GM19372 (cell line): ENCODE data around the gene STOX1.
"Not testable (repeated sequence)": the region's sequence is repeated elsewhere in the genome, so short reads cannot be mapped to it uniquely, and the experiment has no call there.

Experiments
- ATAC-seq: cut with Tn5 transposase; IDR thresholded peaks from one replicate; pipeline ENCODE4 v1.9.1; 2021; ENCODE audit warnings: mild to moderate bottlenecking, low read depth, moderate library complexity; ENCODE audit not compliant: unreplicated experiment

The STOX1 gene

DNA sequence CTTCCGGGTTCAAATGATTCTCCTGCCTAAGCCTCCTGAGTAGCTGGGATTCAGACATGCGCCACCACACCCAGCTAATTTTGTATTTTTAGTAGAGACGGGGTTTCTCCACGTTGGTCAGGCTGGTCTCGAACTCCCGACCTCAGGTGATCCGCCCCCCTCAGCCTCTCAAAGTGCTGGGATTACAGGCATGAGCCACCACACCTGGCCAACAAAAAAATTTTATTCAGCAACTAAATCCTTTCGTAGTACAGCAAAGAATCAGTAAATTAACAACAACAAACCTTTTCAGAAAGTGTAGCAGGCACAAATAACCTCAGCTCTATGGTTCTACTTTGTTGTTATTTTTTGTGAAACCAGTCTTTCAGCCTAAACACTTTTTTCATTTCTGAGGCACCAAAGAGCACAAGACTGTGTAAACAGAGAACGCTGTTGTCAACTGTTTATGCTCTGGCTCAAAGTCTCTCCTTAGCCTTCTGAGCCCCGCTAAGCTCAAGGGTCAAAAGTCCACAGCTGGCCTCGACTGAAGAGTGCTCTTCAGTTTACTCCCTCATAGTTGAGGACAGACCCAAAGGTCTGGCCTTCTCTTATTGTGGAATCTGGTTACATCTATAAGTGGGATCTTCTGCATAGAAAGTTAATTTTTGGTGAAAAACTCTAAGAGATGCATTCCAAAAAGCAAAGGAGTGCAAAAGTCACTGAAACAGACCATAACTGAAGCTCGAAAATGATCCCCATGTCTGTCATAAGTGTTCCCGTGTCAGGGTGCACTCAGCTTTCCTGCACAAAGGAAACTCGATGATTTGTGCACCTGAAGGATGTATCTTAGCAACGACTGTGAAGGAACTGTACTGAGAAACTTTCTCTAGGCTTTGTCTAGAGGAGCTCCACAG, 49.2 kb downstream of the STOX1 start:
- no peak for ATAC-seq

DNA sequence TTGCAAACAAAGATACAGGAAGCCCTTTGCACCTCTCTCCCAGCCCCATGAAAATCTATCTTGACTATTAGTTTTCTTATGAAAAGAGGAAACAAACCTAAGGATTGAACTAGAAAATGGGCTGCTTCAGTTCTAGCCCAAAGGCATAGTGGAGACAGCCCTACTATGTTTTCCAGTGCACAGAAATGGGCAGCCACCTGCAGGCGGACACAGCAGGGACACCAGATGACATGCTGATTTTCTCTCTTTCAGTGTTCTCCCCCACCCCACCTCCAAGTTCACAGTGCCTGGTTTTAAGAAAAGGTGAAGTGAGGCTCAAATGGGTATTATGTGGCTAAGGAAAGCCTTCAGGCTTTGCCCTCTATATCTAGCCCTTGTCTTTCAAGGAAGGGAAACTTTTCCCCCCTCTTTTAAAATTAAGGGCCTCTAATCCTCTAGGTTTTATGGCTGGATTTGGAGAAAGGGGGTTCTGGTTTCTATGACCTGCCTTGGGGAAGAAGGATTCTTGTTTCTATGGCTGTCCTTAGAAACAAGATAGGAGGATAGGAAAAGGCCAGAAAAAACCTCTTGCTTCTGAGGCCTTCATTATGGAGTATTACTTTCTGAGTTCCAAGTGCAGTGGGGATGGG, 50.3 kb downstream of the STOX1 start:
- ATAC-seq, result no peak

DNA sequence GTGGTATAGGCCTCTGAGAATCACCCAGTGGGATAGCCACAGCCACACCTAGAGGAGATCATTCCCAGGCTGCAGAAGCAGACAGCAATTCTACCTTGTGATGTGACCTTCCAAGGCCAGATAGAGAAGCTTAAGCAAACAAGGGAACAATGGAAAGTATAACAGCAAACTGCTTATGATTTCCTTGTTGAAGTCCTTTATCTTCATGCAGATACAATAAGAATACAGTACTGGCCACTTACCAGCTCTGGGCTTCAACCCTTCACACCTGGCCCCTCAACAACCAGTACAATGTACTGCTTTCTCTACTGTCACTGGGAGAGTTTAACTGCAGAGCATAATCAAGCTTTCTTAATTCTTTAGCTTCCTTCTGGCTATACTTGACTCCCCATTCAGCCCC, 51.2 kb downstream of the STOX1 start:
- no peak for ATAC-seq

DNA sequence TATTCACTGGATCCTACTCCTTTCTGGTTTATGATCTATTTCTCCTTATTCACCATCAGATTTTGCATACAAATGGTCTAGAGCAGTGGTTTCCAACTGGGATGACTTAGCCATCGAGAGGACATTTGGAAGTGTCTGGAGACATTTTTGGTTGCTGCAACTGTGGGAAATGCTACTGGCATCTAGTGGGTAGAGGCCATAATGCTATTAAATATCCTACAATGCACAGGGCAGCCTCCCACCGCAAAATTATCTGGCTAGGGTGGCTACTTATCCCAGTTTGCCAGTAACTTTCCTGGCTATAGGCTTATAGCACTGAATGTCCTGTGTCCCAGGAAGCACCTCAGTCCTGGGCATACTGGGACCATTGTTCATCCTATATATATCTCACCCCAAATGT, 52.3 kb downstream of the STOX1 start:
- ATAC-seq, result no peak

DNA sequence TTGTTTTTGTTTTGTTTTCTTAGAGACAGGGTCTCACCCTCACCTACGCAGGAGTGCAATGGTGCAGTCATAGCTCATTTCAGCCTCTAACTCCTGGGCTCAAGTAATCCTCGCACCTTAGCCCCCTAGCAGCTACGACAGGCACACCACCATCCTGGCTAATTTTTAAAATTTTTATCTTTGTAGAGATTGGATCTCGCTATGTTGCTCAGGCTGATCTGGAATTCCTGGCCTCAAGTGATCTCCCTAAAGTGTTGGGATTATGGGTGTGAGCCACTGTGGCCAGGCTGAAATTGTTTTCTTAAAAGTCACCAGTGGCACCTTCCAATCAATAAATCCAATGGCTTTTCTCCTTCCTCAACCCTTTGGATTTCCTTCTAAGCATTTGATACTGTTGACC, 52.9 kb downstream of the STOX1 start:
- ATAC-seq, result no peak

DNA sequence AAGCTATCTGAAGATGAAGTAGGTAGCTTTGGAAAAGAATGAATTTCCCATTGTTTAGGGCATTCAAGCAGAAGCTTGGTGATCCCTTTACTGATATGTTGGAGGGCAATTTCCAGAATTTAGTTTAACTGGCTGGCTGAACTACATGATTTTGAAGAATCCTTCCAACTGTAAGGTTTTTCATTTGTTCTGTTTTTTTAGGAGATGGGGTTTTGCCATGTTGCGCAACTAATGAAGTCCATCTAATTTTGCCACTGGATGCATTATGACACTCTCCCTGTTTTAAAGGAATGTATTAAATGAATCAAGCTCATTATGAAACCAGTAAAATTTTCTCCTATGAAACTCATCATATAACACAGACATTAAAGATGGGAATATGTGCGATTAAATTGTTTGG, 67.7 kb downstream of the STOX1 start:
- ATAC-seq, result no peak

DNA sequence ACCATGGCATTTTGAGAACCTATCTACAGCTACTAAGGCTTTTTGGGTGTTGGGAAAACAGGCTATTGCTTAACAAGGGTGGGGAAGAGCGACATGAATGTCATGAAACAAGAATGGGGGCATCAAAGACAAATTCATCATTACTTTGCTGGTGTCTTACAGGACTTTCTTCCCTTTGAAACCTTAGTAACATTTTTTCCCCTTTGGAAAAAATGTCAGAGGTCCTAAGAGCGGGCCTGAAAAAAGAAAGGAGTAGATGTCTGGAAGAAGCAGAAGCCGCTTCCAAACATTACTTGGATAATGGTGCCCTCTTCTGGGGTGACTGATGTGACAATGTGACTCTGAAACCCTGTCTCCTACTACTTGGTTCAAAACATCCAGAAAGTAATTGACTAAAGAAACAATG, 70.0 kb downstream of the STOX1 start:
- ATAC-seq, result no peak

DNA sequence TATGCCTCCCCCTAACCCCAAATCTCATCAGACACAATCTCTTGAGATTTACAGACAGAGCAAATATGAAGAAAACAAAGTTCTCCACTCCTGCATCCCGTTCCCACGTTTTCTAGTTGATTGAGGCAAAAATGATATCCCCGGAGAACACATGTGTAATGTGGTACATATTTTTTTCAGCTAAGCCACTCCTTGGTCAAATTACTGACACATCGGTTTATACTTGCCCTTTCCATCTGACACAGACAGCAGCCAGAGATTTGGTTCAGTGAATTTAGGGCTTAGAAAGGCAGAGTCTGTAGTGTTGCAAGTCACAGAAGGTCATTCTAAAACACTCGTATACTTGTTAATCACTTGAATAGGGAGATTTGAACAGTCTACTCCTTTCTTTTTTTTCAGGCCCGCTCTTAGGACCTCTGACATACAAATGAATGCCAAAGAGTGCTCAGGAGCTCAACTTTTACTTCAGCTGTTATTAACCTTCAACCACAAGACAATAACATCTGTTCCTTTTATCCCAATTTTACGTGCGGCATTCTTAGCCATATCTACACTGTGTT, 71.9 kb downstream of the STOX1 start:
- no peak for ATAC-seq

DNA sequence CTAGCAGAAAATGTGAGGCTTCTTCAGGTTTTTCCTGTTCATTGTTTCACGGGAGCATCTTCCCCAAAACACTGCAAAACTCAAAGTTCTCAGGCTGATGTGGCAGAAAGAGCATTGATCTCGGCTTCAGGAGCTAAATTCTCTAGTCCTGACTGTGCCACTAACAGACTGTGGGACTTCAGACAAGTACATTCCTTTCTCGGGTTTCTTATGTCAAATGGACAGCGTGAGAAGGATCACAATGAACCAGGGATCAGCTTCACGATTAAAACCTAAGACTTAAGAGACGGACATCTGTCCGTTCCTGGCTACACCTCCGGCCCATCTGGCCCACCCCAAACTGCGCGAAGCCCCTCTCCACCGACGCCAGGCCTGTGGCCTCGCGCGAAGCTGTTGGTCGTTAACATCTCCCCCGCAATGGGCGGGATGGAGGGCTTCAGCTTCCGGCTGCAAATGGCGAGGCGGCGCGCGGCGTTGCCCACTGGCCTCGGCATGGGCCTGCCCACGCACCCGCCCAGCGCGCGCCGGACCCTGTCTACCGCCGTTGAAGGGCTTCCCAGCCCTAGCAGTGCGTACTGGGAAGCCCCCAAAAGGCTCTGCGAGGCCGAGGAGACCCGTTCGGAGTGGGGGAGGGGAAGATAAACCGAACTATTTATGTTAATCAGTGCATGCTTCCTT, 73.2 kb downstream of the STOX1 start:
- ATAC-seq, result peak; percentile 43

DNA sequence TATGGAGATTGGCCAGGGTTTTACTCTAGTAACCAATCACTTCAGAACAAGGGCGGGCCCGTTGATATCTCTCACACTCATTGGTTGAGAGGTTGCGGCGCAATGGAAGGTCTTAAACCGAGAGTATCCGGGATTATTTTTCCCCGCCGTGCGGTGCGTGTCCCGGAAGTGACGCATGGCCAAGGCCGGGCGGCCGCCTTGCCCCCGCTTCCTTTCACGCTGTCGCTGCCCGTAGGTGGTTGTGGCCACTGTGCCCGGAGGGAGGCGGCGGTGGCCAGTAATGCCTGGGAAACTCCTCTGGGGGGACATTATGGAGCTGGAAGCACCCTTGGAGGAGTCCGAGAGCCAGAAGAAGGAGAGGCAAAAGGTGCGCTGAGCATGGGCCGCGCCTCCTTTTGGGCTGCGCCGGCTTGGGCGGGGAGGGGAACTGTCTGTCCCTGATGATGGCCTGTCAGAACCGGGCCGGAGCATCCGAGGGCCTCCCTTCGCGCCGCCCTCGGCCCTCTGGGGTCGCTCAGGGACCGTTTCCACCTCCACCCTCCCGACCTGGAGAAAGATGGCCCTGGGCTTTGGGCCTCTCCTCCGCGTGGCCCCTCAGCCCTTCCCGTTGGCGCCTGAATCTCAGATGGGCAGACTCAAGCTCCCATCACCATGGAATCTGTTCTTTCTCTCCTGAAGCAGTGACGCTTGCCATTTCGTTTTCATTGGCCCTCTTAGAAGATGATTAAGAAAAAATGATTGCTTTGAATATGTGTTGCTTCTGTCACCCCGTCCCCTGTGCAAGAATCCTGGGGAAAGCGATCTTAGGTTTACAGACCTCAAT, 74.0 kb downstream of the STOX1 start, which contains the start of gene DDX50:
Gene DDX50, plus strand, starts transcription at position 211 of the 823 bp plus-strand sequence. Its CDS starts 70 bp downstream, at position 281.
- ATAC-seq, result peak; percentile 97

DNA sequence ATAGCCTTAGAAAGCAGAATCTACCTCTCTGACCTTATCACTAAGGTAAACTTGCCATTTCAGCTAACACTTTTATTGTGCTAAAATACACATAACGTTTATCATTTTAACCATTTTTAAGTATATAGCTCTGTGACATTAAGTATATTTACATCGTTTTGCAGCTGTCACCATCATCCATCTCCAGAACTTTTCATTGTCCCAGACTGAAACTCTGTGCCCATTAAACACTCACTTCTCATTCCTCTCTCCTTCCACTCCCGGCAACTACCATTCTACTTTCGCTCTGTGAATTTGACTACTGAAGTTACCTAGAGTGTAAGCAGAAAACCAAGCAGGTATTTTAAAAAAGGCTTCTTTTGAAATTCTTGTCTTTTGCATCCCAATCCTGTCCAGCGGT, 75.1 kb downstream of the STOX1 start:
- ATAC-seq, result no peak

DNA sequence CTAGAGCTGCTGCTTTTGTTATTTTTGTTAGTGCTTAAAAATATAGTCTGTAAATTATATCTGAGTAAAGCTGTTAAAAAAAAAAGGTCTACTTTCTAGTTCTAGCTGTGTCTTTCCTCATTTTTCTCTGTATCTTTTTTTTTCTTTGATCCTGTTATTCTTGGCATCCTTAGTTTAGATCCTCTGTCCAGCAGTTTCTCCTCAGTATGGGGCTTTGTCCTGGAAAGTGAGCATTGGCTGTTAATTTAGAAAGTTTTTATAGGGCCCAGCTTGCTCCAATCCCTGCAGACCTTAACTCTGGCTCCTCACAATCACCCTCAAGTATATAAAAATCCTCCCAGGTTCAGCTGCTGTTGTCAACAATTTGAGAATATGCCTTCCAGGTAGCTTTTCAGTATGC, 97.3 kb downstream of the STOX1 start:
- ATAC-seq, result no peak

DNA sequence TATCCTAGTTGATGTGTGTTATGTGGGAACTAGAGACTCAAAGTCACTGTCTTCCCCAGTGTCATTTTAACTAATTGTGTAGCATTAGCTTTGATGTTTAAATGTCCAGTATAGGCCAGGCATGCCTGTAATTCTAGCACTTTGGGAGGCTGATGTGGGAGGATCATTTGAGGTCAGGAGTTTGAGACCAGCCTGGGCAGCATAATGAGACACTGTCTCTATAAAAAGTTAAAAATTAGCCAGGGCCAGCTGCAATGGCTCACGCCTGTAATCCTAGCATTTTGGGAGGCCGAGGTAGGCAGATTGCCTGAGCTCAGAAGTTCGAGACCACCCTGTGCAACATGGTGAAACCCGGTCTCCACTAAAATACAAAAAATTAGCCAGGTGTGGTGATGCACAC, 98.2 kb downstream of the STOX1 start:
- ATAC-seq, result no peak

DNA sequence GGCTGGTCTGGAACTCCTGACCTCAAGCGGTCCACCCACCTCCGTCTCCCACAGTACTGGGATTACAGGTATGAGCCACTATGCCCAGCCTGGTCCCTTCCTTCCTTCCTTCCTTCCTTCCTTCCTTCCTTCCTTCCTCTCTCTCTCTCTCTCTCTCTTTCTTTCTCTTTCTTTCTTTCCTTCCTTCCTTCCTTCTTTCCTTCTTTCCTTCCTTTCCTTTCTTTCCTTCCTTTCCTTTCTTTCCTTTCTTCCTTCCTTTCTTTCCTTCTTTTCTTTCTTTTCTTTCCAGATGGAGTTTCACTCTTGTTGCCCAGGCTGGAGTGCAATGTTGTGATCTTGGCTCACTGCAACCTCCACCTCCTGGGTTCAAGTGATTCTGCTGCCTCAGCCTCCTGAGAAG, 101.8 kb downstream of the STOX1 start:
- not testable (repeated sequence) for ATAC-seq

DNA sequence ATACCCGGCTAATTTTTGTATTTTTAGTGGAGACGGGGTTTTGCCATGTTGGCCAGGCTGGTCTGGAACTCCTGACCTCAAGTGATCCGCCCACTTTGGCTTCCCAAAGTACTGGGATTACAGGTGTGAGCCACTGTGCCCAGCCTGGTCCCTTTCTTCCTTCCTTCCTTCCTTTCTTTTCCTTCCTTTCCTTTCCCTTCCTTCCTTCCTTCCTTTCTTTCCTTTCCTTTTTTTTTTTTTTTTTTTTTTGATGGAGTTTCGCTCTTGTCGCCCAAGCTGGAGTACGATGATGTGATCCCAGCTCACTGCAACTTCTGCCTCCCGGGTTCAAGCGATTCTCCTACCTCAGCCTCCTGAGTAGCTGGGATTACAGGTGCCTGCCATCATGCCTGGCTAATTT, 102.6 kb downstream of the STOX1 start:
- ATAC-seq, result not testable (repeated sequence)

DNA sequence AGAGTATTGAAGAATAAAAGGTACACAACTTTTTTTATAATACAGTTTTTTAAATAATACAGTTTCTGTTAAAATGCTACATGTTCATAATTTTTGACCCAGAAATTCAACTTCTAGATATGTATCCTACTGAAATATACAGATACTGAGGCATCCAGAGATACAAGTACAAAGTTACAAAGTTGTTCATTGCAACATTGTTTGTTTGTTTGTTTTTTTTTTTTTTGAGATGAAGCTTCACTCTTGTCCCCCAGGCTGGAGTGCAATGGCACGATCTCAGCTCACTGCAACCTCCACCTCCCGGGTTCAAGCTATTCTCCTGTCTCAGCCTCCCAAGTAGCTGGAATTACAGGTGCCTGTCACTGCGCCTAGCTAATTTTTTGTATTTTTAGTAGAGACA, 105.5 kb downstream of the STOX1 start:
- not testable (repeated sequence) for ATAC-seq

DNA sequence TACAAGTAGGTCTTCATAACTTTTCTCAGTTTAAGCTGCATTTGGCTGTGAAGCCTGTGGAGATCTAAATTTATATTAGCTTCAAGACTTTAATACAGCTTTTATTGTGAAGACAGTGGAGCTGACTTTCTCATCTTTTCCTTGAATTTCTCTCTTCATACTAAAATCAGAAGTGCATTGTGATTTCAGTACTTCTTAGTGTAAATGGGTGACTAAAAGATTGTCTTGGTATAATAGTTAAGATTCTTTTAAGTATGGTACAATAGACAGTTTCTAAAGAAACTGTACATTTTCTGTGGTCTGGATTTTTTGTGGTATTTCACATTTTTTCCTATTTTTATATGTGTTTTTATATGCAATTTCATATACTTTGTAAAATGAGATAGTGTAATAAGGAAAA, 107.7 kb downstream of the STOX1 start:
- no peak for ATAC-seq

DNA sequence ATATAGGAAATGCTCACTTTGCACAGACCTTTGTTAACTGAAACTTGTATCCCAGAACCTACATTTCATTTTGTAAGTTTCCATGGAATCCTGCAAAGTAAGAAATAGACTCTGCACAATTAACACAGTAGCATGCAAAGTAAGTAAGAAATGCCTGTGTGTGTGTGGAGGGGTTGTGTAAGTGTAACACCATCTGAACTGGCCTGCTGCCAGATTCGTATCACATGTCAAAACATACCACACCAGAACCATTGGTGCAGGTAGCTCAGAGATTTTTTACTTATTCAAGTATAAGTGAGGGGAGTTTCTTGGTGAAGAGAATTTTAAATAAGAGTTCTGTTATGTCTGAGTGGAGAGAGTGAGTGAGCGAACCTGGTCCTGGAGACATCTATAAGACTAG, 110.8 kb downstream of the STOX1 start:
- ATAC-seq, result no peak

DNA sequence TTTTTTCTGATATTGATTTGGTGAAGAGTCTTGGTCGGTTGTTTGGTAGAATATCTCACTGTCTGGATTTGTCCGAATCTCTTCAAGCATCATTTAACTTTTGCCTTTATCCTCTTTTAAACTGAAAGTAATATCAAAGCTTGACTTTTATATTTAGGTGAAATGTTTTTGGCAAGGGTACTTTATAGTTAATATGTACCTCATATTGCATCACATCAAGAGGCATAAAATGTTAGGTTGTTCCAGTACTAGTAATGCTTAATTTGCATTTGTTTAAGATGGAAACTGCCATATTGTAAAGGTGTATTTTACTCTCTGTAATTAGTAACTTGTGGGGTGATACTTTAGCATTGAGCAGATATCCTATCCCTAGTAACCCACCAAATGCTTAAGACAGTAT, 111.6 kb downstream of the STOX1 start:
- ATAC-seq, result no peak

DNA sequence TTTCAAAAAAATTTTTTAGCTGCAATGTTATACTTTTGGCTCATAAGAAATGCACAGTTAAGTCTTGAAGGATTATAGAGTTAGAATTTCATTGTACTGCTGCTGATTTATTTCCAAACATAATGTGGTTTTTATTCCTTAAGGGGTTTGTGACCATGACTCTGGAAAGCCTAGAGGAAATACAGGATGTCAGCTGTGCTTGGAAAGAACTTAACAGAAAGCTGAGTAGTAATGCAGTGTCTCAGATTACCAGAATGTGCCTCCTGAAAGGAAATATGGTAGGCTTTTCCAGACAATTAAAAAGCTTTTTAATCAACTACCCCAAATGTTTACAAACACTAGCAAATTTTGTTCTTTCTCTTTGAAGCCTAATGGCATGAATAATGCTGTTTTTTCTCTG, 113.6 kb downstream of the STOX1 start:
- ATAC-seq, result not testable (repeated sequence)
